ENCODE results near the gene QPCT.
"Not testable (repeated sequence)": the region's sequence is repeated elsewhere in the genome, so short reads cannot be mapped to it uniquely, and the experiment has no call there.

Gene QPCT

GRCh38 chr2:37379881-37380296 is 35.5 kb downstream of the QPCT start:
- CTCF ChIA-PET, result interaction anchor here (0.6 to 1.4 kb wide), 3 partner anchors 10 to 1053 kb away, joined by 3 to 5 read pairs (median 5); no protein-coding TSS in a partner anchor
- DNase-seq, result no peak
- Mint-ChIP-seq H3K4me1 (peaks cover 31% of the 10 kb centered on the region), H3K27me3 (peaks cover 48% of the 10 kb centered on the region), H3K27ac (no peak overlapping the region), H3K36me3 (no peaks in the 10 kb centered on the region), H3K9me3 (no peaks in the 10 kb centered on the region), H3K4me3 (no peak overlapping the region)

GRCh38 chr2:37380787-37381186 is 36.4 kb downstream of the QPCT start:
- not testable (repeated sequence) for H3K4me3 Mint-ChIP-seq

GRCh38 chr2:37384261-37384660 is 39.8 kb downstream of the QPCT start:
- H3K27ac Mint-ChIP-seq, H3K36me3 Mint-ChIP-seq, H3K4me1 Mint-ChIP-seq, CTCF ChIA-PET, H3K4me3 Mint-ChIP-seq, DNase-seq, H3K9me3 Mint-ChIP-seq: not testable (repeated sequence)
- H3K27me3 Mint-ChIP-seq, result peaks cover 12% of the 10 kb centered on the region

More at GRCh38 chr2:37380787-37381186, 36.4 kb downstream of the QPCT start:
- peaks cover 24% of the 10 kb centered on the region for H3K4me1 Mint-ChIP-seq
- CTCF ChIA-PET, DNase-seq, H3K27ac Mint-ChIP-seq, H3K36me3 Mint-ChIP-seq, H3K9me3 Mint-ChIP-seq: not testable (repeated sequence)
- peaks cover 45% of the 10 kb centered on the region for H3K27me3 Mint-ChIP-seq

- CTCF ChIA-PET, result interaction anchor here (5.8 kb wide), 1 partner anchor 11 kb away, joined by 38 read pairs; no protein-coding TSS in a partner anchor
- Mint-ChIP-seq H3K9me3 (no peaks in the 10 kb centered on the region), H3K36me3 (no peaks in the 10 kb centered on the region), H3K27me3 (peaks cover 9% of the 10 kb centered on the region), H3K4me1 (no peaks in the 10 kb centered on the region), H3K4me3 (no peak overlapping the region), H3K27ac (no peak overlapping the region)
- no peak for DNase-seq
Observed at GRCh38 chr2:37387148-37387835, 42.9 kb downstream of the QPCT start.

- H3K27me3 Mint-ChIP-seq, result peaks cover 12% of the 10 kb centered on the region
- no peaks in the 10 kb centered on the region for H3K4me1 Mint-ChIP-seq
- DNase-seq, result no peak
- H3K4me3 Mint-ChIP-seq, result no peak overlapping the region
- CTCF ChIA-PET, result interaction anchor here (5.8 kb wide), 1 partner anchor 12 kb away, joined by 38 read pairs; no protein-coding TSS in a partner anchor
- no peak overlapping the region for H3K27ac Mint-ChIP-seq
- no peaks in the 10 kb centered on the region for H3K9me3 Mint-ChIP-seq
- H3K36me3 Mint-ChIP-seq, result no peaks in the 10 kb centered on the region
Observed at GRCh38 chr2:37388074-37388473, 43.6 kb downstream of the QPCT start.

GRCh38 chr2:37389395-37389794 is 45.0 kb downstream of the QPCT start:
- Mint-ChIP-seq H3K4me3 (no peak overlapping the region), H3K27ac (no peak overlapping the region)
- CTCF ChIA-PET, result interaction anchor here (0.9 to 5.8 kb wide), 2 partner anchors 10 to 13 kb away, joined by 5 to 38 read pairs; no protein-coding TSS in a partner anchor

GRCh38 chr2:37389989-37390765 is 45.7 kb downstream of the QPCT start:
- peak; percentile 70 for DNase-seq
- H3K9me3 Mint-ChIP-seq, result no peaks in the 10 kb centered on the region
- H3K4me1 Mint-ChIP-seq, result no peaks in the 10 kb centered on the region
- no peak overlapping the region for H3K4me3 Mint-ChIP-seq
- CTCF ChIA-PET, result interaction anchor here (0.7 to 5.8 kb wide), 5 partner anchors 11 to 716 kb away, joined by 3 to 38 read pairs (median 5); no protein-coding TSS in a partner anchor
- H3K27me3 Mint-ChIP-seq, result peaks cover 23% of the 10 kb centered on the region
- H3K36me3 Mint-ChIP-seq, result no peaks in the 10 kb centered on the region
- H3K27ac Mint-ChIP-seq, result peak overlapping the region; percentile 81

More at GRCh38 chr2:37389395-37389794, 45.0 kb downstream of the QPCT start:
- Mint-ChIP-seq H3K4me1 (no peaks in the 10 kb centered on the region), H3K27me3 (peaks cover 23% of the 10 kb centered on the region), H3K9me3 (no peaks in the 10 kb centered on the region), H3K36me3 (no peaks in the 10 kb centered on the region)
- no peak for DNase-seq

GRCh38 chr2:37390777-37391176 is 46.3 kb downstream of the QPCT start:
- H3K9me3 Mint-ChIP-seq, result no peaks in the 10 kb centered on the region
- no peak for DNase-seq
- H3K4me3 Mint-ChIP-seq, result no peak overlapping the region
- peaks cover 24% of the 10 kb centered on the region for H3K27me3 Mint-ChIP-seq
- H3K36me3 Mint-ChIP-seq, result no peaks in the 10 kb centered on the region
- CTCF ChIA-PET, result interaction anchor here (1.0 to 5.8 kb wide), 3 partner anchors 14 to 486 kb away, joined by 4 to 38 read pairs (median 5); no protein-coding TSS in a partner anchor
- peak overlapping the region; percentile 81 for H3K27ac Mint-ChIP-seq
- H3K4me1 Mint-ChIP-seq, result no peaks in the 10 kb centered on the region

- DNase-seq, result no peak
- H3K27me3 Mint-ChIP-seq, result peaks cover 26% of the 10 kb centered on the region
- no peak overlapping the region for H3K27ac Mint-ChIP-seq
- H3K4me1 Mint-ChIP-seq, result no peaks in the 10 kb centered on the region
- H3K36me3 Mint-ChIP-seq, result no peaks in the 10 kb centered on the region
- H3K4me3 Mint-ChIP-seq, result no peak overlapping the region
- CTCF ChIA-PET, result interaction anchor here (1.7 to 5.8 kb wide), 2 partner anchors 15 to 485 kb away, joined by 5 to 38 read pairs; no protein-coding TSS in a partner anchor
- H3K9me3 Mint-ChIP-seq, result no peaks in the 10 kb centered on the region
Observed at GRCh38 chr2:37391711-37392110, 47.3 kb downstream of the QPCT start.

- Mint-ChIP-seq H3K4me3 (no peak overlapping the region), H3K9me3 (no peaks in the 10 kb centered on the region), H3K27me3 (peaks cover 26% of the 10 kb centered on the region), H3K27ac (no peak overlapping the region), H3K4me1 (no peaks in the 10 kb centered on the region), H3K36me3 (no peaks in the 10 kb centered on the region)
- no peak for DNase-seq
- CTCF ChIA-PET, result interaction anchor here (7.6 kb wide), 1 partner anchor 483 kb away, joined by 107 read pairs; no protein-coding TSS in a partner anchor
Observed at GRCh38 chr2:37392428-37392827, 48.0 kb downstream of the QPCT start.

GRCh38 chr2:37394263-37394662 is 49.8 kb downstream of the QPCT start:
- Mint-ChIP-seq H3K4me1 (no peaks in the 10 kb centered on the region), H3K27ac (no peak overlapping the region), H3K27me3 (peaks cover 26% of the 10 kb centered on the region), H3K36me3 (no peaks in the 10 kb centered on the region), H3K9me3 (no peaks in the 10 kb centered on the region), H3K4me3 (no peak overlapping the region)
- DNase-seq, result no peak
- CTCF ChIA-PET, result interaction anchor here (1.0 to 7.6 kb wide), 3 partner anchors 16 to 482 kb away, joined by 4 to 107 read pairs (median 5); no protein-coding TSS in a partner anchor

GRCh38 chr2:37394796-37395555 is 50.5 kb downstream of the QPCT start:
- CTCF ChIA-PET, result interaction anchor here (0.8 to 7.6 kb wide), 24 partner anchors 10 to 587 kb away, joined by 3 to 107 read pairs (median 6); no protein-coding TSS in a partner anchor
- no peak for DNase-seq

GRCh38 chr2:37396890-37397565 is 52.6 kb downstream of the QPCT start:
- Mint-ChIP-seq H3K4me1 (no peaks in the 10 kb centered on the region), H3K27ac (no peak overlapping the region), H3K27me3 (peaks cover 20% of the 10 kb centered on the region), H3K36me3 (no peaks in the 10 kb centered on the region), H3K9me3 (no peaks in the 10 kb centered on the region), H3K4me3 (no peak overlapping the region)
- CTCF ChIA-PET, result interaction anchor here (0.7 to 7.6 kb wide), 17 partner anchors 12 to 498 kb away, joined by 3 to 107 read pairs (median 7); no protein-coding TSS in a partner anchor
- DNase-seq, result no peak

More at GRCh38 chr2:37394796-37395555, 50.5 kb downstream of the QPCT start:
- Mint-ChIP-seq H3K27ac (no peak overlapping the region), H3K36me3 (no peaks in the 10 kb centered on the region), H3K9me3 (no peaks in the 10 kb centered on the region), H3K4me1 (no peaks in the 10 kb centered on the region), H3K4me3 (no peak overlapping the region), H3K27me3 (peaks cover 26% of the 10 kb centered on the region)

All from activated naive CD4-positive, alpha-beta T cell treated with anti-CD3 and anti-CD28 coated beads, Interleukin-2, amount 10 ng/mL, durations not matched to agents 7 days and 5 days (primary cell).